DND-41 (cell line): ENCODE results near the gene RASSF7.

Experiments used
- ATAC-seq: fragments of 200-7000 bp; cut with Tn5 transposase; 3 replicates; pipeline ENCODE4 v1.9.1; 2021; ENCODE audit warnings: low read depth; ENCODE audit not compliant: insufficient read depth
- DNase-seq: peaks from one replicate; pipeline ENCODE4 v3.0.0-alpha.2; 2020
- H2AFZ ChIP-seq: 2 replicates; pipeline ENCODE4 v1.6.0; 2012; ENCODE audit warnings: low read depth, low read length
- H3K27ac ChIP-seq: 2 replicates; pipeline ENCODE4 v1.5.1; 2012; ENCODE audit warnings: low read length, inconsistent platforms
- H3K27me3 ChIP-seq: fragments of 200-600 bp; sonication (generic); 2 replicates; pipeline ENCODE4 v1.6.0; 2012; ENCODE audit warnings: low read length, mild to moderate bottlenecking, inconsistent platforms; ENCODE audit not compliant: insufficient read depth, poor library complexity
- H3K36me3 ChIP-seq: 2 replicates; pipeline ENCODE4 v1.5.1; 2012; ENCODE audit warnings: low read length, inconsistent platforms; ENCODE audit not compliant: insufficient read depth
- H3K4me1 ChIP-seq: 2 replicates; pipeline ENCODE4 v1.5.1; 2012; ENCODE audit warnings: mild to moderate bottlenecking, low read length; ENCODE audit not compliant: insufficient read depth
- H3K4me2 ChIP-seq: 2 replicates; pipeline ENCODE4 v1.6.0; 2012; ENCODE audit warnings: mild to moderate bottlenecking, moderate library complexity, low read length, inconsistent platforms; ENCODE audit not compliant: insufficient read depth
- H3K4me3 ChIP-seq, 2 experiments: fragments of 200-600 bp in 1 of 2; shearing (Covaris generic) in 1 of 2; 2 replicates each; pipeline ENCODE4 v1.5.1; 2012 to 2016; ENCODE audit warnings: inconsistent platforms in 2 of 2, low read length in 2 of 2, mild to moderate bottlenecking in 2 of 2, low read depth in 1 of 2, moderate library complexity in 1 of 2
- H3K79me2 ChIP-seq: 2 replicates; pipeline ENCODE4 v1.6.0; 2012; ENCODE audit warnings: low read length, inconsistent platforms; ENCODE audit not compliant: insufficient read depth
- H3K9ac ChIP-seq: 2 replicates; pipeline ENCODE4 v1.6.0; 2012; ENCODE audit warnings: low read depth, mild to moderate bottlenecking, inconsistent platforms, low read length, moderate library complexity
- H3K9me3 ChIP-seq: 2 replicates; pipeline ENCODE4 v1.5.1; 2012; ENCODE audit warnings: low read length, moderate library complexity, mild to moderate bottlenecking, inconsistent platforms; ENCODE audit not compliant: insufficient read depth, severe bottlenecking
- H4K20me1 ChIP-seq: 2 replicates; pipeline ENCODE4 v1.6.0; 2012; ENCODE audit warnings: low read length; ENCODE audit not compliant: insufficient read depth
- EZH2 ChIP-seq: IDR thresholded peaks from 3 replicates; pipeline ENCODE4 v1.6.1; 2012; ENCODE audit warnings: borderline replicate concordance, low read depth, mild to moderate bottlenecking, moderate library complexity, low read length, inconsistent platforms; ENCODE audit not compliant: severe bottlenecking
- TF ChIP-seq, protein P1 (sequence below): IDR thresholded peaks from 2 replicates; pipeline ENCODE4 v1.5.1; 2012; ENCODE audit warnings: borderline replicate concordance, low read length, moderate library complexity, mild to moderate bottlenecking; ENCODE audit not compliant: poor library complexity, severe bottlenecking; ENCODE audit errors: extremely low read depth

RASSF7 gene

DNA sequence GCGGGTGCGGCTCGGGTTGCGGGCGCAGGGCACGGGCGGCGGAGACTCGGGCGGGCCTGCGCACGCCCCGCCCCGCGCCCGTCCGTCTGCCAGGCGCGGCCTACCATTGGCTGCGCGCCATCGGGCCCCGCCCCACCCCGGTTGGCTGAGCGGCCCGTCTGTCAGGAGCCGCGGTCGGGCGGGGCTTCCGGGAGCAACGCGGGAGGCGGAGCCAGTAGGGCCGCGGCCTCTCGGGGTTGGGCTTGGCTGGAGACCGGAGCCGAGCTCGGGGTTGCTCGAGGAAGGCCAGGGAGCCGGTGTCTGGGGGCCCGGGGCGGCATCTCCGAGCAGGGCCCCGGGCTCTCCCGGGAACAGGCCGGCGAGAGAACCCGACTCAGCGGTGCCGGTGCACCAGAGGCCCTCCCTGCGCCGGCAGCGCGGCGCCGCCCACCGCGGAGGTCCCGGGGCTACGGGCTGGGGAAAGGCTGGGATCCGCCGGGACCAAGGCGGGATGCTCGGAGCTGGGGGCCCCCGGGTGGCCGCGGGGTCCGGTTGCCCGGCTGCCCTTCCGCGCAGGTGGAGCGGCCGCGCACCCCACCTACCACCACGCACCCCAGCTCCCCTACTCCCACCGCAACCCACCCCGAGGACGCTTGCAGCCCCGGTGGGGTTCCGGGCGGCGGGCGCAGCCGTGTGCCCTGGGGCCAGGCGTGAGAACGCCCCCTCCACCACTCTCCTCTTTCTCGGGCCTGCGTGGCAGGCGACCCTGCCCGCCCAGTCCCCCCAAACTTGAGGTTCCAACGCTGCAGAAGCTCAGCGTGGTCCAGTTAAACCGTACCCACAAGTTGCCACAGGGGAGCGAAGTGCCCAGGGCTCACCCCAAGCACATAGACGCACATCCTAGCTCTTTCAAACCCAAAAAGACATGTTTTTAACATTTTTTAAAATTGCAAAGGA is 25.0 kb upstream of the RASSF7 start, which contains the start of gene HRAS:
HRAS (minus strand) TSS at position 58 of the 936 bp plus-strand sequence.
- Histone ChIP-seq H3K9me3 (no peaks in the 10 kb centered on the region), H2AFZ (peak within 1 kb of the TSS; percentile 87), H3K27ac (peak within 1 kb of the TSS; percentile 76), H3K79me2 (peaks cover 18% of the 10 kb centered on the region), H3K27me3 (no peaks in the 10 kb centered on the region), H3K9ac (peak within 1 kb of the TSS; percentile 88), H3K36me3 (peaks cover 35% of the 10 kb centered on the region), H3K4me3 (peak within 1 kb of the TSS; percentile 96 to 98), H3K4me1 (peaks cover 41% of the 10 kb centered on the region), H4K20me1 (peaks cover 36% of the 10 kb centered on the region), H3K4me2 (peak within 1 kb of the TSS; percentile 98)
- DNase-seq (peak; percentile 95), ATAC-seq (peak; percentile 94)
- TF ChIP-seq, protein P1, sequence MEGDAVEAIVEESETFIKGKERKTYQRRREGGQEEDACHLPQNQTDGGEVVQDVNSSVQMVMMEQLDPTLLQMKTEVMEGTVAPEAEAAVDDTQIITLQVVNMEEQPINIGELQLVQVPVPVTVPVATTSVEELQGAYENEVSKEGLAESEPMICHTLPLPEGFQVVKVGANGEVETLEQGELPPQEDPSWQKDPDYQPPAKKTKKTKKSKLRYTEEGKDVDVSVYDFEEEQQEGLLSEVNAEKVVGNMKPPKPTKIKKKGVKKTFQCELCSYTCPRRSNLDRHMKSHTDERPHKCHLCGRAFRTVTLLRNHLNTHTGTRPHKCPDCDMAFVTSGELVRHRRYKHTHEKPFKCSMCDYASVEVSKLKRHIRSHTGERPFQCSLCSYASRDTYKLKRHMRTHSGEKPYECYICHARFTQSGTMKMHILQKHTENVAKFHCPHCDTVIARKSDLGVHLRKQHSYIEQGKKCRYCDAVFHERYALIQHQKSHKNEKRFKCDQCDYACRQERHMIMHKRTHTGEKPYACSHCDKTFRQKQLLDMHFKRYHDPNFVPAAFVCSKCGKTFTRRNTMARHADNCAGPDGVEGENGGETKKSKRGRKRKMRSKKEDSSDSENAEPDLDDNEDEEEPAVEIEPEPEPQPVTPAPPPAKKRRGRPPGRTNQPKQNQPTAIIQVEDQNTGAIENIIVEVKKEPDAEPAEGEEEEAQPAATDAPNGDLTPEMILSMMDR = no peak
- TF ChIP-seq EZH2 = no peak

- Histone ChIP-seq H3K27me3 (no peaks in the 10 kb centered on the region), H3K79me2 (peaks cover 18% of the 10 kb centered on the region), H3K36me3 (peaks cover 24% of the 10 kb centered on the region), H3K9ac (peak within 1 kb of the TSS; percentile 88; the same call in 1 of the 2 replicates), H3K4me1 (peaks cover 41% of the 10 kb centered on the region), H2AFZ (no peak within 1 kb of the TSS), H3K9me3 (no peaks in the 10 kb centered on the region), H3K4me3 (peak within 1 kb of the TSS in 1 of 2 experiments; percentile 96; a peak in 1 of 4 replicates), H3K27ac (no peak within 1 kb of the TSS), H3K4me2 (peak within 1 kb of the TSS; percentile 98), H4K20me1 (peaks cover 27% of the 10 kb centered on the region)
- peak; percentile 80 for DNase-seq
- ATAC-seq = peak; percentile 20; the same call in 2 of the 3 replicates
- TF ChIP-seq, protein P1 = no peak
- no peak for TF ChIP-seq EZH2
Measured at GRCh38 chr11:536841-537621, 23.7 kb upstream of the RASSF7 start, which contains the start of gene LRRC56. LRRC56 (plus strand) TSS chr11:537527; CDS start chr11:540685, 3,158 bp downstream.

- peak overlapping the region; percentile 26; the same call in 1 of the 2 replicates for H3K4me2 ChIP-seq
- no peak overlapping the region for H3K9ac ChIP-seq
- peaks cover 19% of the 10 kb centered on the region for H4K20me1 ChIP-seq
- DNase-seq (no peak), ATAC-seq (no peak)
- H3K27ac ChIP-seq = no peak overlapping the region
- no peaks in the 10 kb centered on the region for H3K27me3 ChIP-seq
- no peak overlapping the region for H3K4me3 ChIP-seq
- H3K36me3 ChIP-seq = peaks cover 16% of the 10 kb centered on the region
- TF ChIP-seq EZH2 = no peak
- TF ChIP-seq, protein P1 = no peak
- H3K79me2 ChIP-seq = peaks cover 18% of the 10 kb centered on the region
- peaks cover 41% of the 10 kb centered on the region for H3K4me1 ChIP-seq
- H3K9me3 ChIP-seq = no peaks in the 10 kb centered on the region
- no peak overlapping the region for H2AFZ ChIP-seq
Measured at GRCh38 chr11:537622-538430, 22.9 kb upstream of the RASSF7 start.
